K562 (cell line): Measurements from ENCODE around the gene FMNL2.

Source experiments
- NR3C1 ChIP-seq: sonication (generic); formaldehyde crosslinking; IDR thresholded peaks from 2 replicates; pipeline ENCODE4 v1.8.1; 2022; ENCODE audit warnings: missing genetic modification reagents
- RBBP5 ChIP-seq: fragments of 200-600 bp; sonication (generic); IDR thresholded peaks from 2 replicates; pipeline ENCODE4 v1.6.1; 2012; ENCODE audit warnings: borderline replicate concordance, mild to moderate bottlenecking, low read length, control low read depth, inconsistent platforms; ENCODE audit not compliant: insufficient read depth, poor library complexity, severe bottlenecking

- TF ChIP-seq NR3C1 (CRISPR knock-in tag) (no peak), RBBP5 (no peak)
These were observed 65.7 kb downstream of the FMNL2 start for GRCh38 chr2:152400607-152401214.
